PFSK-1 (cell line): ENCODE measurements around the gene RGS14.

ENCODE experiments used
- POLR2AphosphoS5 ChIP-seq: IDR thresholded peaks from 2 replicates; pipeline ENCODE4 v1.6.1; 2012; ENCODE audit warnings: low read depth, mild to moderate bottlenecking, control low read depth, low read length, moderate library complexity
- REST ChIP-seq, 2 experiments: IDR thresholded peaks; 2 replicates each; pipeline versions ENCODE4 v1.6.1 to v1.8.0; 2011 to 2012; ENCODE audit warnings: low read depth in 2 of 2, low read length in 2 of 2, control low read depth in 1 of 2, inconsistent platforms in 1 of 2, mild to moderate bottlenecking in 1 of 2, moderate library complexity in 1 of 2; ENCODE audit not compliant: insufficient read depth in 1 of 2
- TAF1 ChIP-seq: IDR thresholded peaks from 2 replicates; pipeline ENCODE4 v1.6.1; 2012; ENCODE audit warnings: low read length, control low read depth, borderline replicate concordance; ENCODE audit not compliant: insufficient read depth

DNA sequence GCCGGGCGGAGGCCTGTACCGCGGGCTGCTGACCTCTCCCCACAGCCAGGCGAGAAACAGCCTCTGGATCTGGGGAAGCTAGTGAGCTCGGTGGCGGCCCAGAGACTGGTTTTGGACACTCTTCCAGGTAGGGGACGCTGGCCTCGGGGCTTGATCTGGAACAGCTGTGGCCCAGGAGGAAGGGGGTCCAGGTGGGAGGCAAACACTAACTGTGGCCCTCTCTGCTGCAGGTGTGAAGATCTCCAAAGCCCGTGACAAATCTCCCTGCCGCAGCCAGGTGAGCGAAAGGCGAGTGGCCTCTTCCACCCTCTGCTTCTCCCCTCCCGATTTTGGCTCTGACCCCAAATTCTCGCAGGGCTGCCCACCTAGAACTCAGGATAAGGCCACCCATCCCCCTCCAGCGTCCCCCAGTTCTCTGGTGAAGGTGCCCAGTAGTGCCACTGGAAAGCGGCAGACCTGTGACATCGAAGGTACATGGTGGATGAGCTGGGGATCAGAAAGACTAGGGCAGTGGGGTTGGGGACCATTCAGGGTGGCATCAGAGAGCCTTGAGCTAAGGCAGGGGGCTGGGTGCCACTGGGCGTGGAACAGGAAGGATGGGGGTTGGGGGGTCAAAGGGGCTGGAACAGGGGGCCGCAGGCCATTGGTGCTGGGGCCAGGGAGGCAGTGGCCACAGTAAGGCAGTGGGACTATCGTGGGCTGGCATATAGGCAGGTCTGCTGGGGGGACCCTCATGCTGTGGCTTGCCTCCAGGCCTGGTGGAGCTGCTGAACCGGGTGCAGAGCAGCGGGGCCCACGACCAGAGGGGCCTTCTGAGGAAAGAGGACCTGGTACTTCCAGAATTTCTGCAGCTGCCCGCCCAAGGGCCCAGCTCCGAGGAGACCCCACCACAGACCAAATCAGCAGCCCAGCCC, 13.7 kb downstream of the RGS14 start:
- no peak for TF ChIP-seq TAF1
- no peak for TF ChIP-seq POLR2AphosphoS5
- TF ChIP-seq REST (IDR thresholded peaks at IDR 0.05; ENCODE audit: insufficient read depth in 1 of 2, low read depth in 2 of 2, low read length in 2 of 2) = no peak
